NT2/D1 (cell line): ENCODE data around the gene TAOK3.

Source experiments
- SUZ12 ChIP-seq: IDR thresholded peaks from 2 replicates; pipeline ENCODE4 v1.6.1; 2011; ENCODE audit not compliant: insufficient read length, insufficient read depth; ENCODE audit errors: extremely low read depth
- YY1 ChIP-seq: IDR thresholded peaks from 2 replicates; pipeline ENCODE4 v1.6.1; 2011; ENCODE audit not compliant: insufficient read length, insufficient read depth

GRCh38 chr12:118102609-118103008 is 270.1 kb downstream of the TAOK3 start:
- TF ChIP-seq YY1 (no peak), SUZ12 (no peak)
